ELF-1 (cell line): ENCODE data around the gene NFKBIB.
"Not testable (repeated sequence)": the region's sequence is repeated elsewhere in the genome, so short reads cannot be mapped to it uniquely, and the experiment has no call there.

Experiments
- DNase-seq: peaks from one replicate; pipeline ENCODE4 v3.0.0-alpha.2; 2016; ENCODE audit warnings: low read depth, low spot score

The NFKBIB gene

GRCh38 chr19:38928391-38929001, 28.7 kb downstream of the NFKBIB start:
- DNase-seq = no peak

DNA sequence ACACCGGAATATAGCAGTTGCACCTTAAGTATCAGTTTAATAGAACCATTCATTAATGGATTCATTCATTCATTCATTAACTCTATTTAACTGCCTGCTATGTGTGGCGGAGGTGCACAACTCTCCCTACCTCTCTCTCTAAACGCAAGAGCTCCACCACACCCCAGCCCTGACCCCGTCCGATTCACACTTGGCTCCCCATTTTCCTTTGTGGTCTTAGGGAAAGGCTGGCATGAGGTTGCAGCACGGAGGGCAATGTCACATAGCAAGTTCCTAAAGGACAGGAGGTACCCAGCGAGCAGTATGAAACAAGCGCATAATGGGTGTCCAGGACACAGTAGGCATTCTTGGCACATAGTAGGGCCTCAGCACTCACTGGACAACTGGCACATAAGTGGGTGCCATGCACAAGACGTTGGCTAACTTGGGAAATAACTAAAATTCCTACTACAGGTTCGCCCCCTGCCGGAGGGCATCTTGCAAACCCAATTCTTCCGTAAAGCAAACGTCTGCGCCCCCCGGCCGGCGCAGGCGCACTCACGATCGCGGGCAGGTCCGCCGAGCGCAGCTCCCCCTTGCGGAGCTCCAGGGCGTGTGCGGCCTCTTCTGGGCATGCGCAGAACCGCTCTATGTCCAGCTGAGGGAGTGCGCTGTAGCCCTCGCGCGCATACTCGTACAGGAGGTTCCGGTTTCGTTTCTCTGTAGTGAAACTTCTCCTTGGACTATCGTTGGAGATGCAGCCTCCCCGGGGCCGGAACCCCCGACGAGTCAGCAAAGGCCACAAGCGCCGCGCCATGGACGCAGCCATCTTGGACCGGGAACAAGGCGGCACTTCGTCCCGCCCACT, 30.4 kb downstream of the NFKBIB start, which contains the start of gene SARS2:
Gene SARS2, minus strand, starts transcription at position 835 of the 847 bp plus-strand sequence. Its CDS starts 27 bp downstream, at position 808.
- DNase-seq = peak; percentile 98

DNA sequence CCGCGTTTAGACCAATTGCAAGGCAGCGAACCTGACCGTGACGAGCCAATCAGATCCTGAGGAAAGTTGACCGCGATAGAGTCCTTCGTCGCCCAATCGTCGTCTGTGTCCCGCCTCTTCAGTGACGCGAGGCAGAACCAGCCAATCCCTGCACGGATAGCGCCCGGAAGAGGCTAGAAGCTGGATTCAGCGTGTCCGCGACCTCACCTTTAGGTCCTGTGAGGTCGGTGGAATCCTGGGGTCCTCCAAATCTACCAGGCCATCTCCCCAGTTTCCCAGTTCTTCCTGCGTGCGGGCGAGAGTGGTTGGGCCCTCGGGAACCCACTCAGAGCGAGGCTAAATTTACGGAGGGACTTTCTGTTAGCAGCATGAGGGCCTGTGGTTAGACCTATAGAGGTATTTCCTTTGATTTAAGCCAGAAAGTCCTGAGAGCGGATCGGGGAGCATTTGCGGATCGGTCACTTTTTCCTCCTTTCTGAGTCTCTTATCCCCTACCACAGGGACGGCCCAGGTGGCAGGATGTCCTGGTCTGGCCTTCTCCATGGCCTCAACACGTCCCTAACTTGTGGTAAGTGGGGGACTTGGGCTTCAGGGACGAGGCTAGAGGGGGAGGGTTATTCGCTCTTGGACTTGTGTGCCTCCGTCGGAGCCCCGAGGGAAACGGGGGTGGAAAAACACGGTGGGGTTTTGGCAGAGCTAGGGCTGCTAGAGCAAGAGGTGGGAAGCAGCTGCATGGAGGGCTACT, 31.2 kb downstream of the NFKBIB start, which contains the start of gene MRPS12:
Gene MRPS12, plus strand, starts transcription at position 169 of the 745 bp plus-strand sequence. Its CDS starts 351 bp downstream, at position 520.
- peak; percentile 100 for DNase-seq

GRCh38 chr19:38931521-38931793, 31.7 kb downstream of the NFKBIB start:
- no peak for DNase-seq

DNA sequence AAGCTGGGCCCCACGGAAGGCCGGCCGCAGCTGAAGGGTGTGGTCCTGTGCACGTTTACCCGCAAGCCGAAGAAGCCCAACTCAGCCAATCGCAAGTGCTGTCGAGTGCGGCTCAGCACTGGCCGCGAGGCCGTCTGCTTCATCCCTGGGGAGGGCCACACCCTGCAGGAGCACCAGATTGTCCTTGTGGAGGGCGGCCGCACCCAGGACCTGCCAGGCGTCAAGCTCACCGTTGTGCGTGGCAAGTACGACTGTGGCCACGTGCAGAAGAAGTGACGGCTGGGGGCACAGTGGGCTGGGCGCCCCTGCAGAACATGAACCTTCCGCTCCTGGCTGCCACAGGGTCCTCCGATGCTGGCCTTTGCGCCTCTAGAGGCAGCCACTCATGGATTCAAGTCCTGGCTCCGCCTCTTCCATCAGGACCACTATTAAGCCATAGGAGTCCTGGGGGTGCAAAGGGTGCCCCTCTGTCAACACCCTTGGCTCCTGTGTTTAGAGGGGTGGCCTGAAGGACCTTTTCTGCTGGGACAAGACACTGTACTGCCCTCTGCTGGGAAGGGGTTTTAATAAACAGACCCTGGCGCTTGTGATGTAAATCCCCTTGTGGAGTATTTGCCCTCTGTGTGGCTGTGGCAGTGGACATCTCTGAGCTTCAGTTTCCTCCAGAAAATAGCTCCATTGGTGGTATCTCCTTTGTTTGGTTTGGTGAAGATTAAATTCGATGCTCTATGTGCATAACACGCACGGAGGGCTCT, 32.8 kb downstream of the NFKBIB start:
- peak; percentile 42 for DNase-seq

- no peak for DNase-seq
Observed at GRCh38 chr19:38933544-38933943, 33.8 kb downstream of the NFKBIB start.

- no peak for DNase-seq
Observed at GRCh38 chr19:38939957-38940356, 40.2 kb downstream of the NFKBIB start.

DNA sequence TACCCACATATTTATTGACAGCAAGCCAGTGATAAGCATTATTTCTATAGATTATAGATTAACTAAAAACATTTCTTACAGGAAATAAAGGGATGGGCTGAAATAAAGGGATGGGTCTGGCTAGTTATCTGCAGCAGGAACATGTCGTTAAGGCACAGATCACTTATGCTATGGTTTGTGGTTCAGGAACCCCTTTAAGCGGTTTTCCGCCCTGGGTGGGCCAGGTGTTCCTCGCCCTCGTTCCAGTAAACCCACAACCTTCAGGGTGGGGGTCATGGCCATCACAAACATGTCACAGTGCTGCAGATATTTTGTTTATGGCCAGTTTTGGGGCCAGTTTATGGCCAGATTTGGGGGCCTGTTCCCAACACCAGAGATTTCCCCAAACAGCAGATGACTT, 41.7 kb downstream of the NFKBIB start:
- not testable (repeated sequence) for DNase-seq

- DNase-seq = no peak
Observed at GRCh38 chr19:38941979-38942378, 42.2 kb downstream of the NFKBIB start.

DNA sequence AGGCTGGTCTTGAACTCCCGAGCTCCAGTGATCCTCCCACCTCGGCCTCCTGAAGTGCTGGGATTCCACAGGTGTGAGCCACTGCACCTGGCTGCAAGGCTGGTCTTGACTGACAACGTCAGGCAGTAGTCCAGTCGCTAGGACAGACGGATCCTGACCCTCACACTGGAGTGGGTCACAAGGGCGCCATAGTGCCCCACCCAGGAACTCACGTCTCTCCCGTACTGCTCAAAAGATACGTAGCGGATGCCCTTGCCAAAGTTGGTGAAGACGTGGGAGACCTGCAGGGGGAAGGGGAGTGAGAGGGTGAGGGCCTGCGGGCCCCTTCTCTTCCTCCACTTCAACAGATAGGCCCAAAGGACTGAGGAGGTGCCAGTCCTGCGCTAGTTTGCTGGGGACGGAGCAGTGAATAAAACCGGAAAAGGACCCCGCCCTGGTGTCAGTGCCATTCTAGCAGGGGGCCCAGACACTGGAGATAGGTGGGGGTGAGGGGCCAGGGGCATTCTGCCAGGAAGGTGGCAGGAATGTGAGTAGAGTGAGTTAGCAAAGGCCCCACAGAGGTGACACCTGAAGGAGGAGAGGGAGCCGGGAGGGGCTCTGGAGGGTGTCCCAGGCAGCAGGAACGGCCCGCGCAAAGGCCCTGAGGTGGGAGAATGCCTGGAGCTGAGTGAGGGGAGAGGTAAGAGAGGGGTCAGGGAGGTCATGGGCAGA, 42.9 kb downstream of the NFKBIB start:
- DNase-seq = no peak

- no peak for DNase-seq
Observed at GRCh38 chr19:38944981-38945506, 45.3 kb downstream of the NFKBIB start.

- DNase-seq = no peak
Observed at GRCh38 chr19:38945562-38946228, 45.9 kb downstream of the NFKBIB start.

DNA sequence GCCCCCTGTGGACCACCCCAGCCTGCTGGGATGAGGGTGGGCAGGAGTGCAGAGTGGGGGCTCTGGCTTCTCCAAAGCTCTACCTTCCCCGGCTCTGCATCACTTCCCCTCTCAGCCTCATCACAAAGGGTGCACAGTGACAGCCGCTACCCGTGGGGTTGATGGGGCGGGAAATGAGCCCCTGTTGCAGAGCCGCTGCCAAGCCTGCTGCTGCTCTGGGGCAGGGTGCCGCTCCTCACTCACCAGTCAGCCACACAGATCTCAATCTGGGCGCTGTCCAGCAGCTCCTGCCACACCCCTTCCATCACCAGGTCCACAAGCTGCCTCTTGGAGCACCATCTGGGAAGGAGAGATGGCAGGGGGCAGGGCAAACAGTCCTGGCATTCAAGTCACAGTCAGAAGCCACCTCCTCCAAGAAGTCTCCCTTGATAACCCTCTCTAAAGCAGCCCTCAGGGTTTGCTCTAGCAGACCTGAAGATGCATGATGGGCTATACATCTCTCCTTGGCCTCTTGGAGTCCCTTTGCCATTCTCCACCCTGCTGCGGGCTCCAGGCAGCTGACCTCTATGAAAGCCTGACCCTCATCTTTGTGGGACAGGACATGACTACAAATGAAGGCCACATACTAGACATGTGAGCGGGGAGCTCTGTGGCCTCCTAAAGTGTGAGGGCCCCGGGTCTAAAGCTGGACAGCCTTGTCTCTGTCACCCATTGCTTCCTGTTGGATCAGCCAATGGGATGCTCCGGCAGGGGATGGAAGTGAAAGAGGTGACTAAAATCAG, 46.7 kb downstream of the NFKBIB start:
- no peak for DNase-seq

- DNase-seq = peak; percentile 93
Observed at GRCh38 chr19:38949580-38950367, 50.0 kb downstream of the NFKBIB start.

DNA sequence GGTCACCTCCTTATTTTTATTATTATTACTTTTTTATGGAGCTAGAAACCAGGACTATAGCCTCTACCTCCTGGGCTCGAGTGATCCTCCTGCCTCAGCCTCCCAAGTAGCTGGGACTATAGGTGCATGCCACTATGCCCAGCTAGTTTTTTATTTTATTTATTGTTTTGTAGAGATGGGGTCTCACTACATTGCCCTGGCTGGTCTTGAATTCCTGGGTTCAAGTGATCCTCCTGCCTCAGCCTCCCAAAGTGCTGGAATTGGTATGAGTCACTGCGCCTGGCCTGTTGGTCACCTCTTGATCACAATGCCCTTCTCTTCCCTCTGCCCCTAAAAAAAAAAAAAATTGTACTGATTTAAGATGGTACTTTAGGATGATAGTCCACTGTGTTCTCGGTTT, 51.4 kb downstream of the NFKBIB start:
- DNase-seq = no peak

GRCh38 chr19:38952395-38953165, 52.8 kb downstream of the NFKBIB start:
- peak; percentile 59 for DNase-seq

DNA sequence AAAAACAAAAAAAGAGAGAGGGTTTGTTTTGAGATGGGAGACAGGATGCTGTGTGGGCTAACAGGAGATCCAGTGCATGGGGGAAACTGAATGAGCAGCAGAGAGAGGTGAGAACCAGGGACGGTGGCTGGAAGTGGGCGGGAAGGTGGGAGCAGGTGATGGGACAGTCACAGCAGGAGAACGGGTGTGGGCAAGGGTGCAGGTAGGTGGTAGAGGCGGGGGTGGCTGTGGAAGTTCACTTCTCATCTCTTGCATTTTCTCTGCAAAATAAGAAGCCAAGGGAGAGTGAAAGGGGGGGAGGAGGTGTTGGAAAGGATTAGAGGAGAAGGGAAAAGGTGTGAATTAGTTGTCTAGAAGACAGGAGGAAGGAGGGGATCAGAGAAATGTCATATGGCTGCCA, 53.9 kb downstream of the NFKBIB start:
- no peak for DNase-seq

- no peak for DNase-seq
Observed at GRCh38 chr19:38956264-38956663, 56.5 kb downstream of the NFKBIB start.
